GM10266 (cell line): ENCODE results near the gene ATP1A3.

ENCODE experiments used
- DNase-seq: peaks from one replicate; pipeline ENCODE4 v3.0.0; 2012; ENCODE audit errors: extremely low spot score
- TF ChIP-seq, protein P1 (sequence below): IDR thresholded peaks from 2 replicates; pipeline ENCODE4 v1.5.1; 2012; ENCODE audit warnings: mild to moderate bottlenecking, low read depth; ENCODE audit not compliant: control insufficient read depth, insufficient read depth; ENCODE audit errors: missing control alignments

ATP1A3 gene

GRCh38 chr19:41977916-41978315 lies 16.1 kb downstream of the ATP1A3 start:
- no peak for DNase-seq
- TF ChIP-seq, protein P1, sequence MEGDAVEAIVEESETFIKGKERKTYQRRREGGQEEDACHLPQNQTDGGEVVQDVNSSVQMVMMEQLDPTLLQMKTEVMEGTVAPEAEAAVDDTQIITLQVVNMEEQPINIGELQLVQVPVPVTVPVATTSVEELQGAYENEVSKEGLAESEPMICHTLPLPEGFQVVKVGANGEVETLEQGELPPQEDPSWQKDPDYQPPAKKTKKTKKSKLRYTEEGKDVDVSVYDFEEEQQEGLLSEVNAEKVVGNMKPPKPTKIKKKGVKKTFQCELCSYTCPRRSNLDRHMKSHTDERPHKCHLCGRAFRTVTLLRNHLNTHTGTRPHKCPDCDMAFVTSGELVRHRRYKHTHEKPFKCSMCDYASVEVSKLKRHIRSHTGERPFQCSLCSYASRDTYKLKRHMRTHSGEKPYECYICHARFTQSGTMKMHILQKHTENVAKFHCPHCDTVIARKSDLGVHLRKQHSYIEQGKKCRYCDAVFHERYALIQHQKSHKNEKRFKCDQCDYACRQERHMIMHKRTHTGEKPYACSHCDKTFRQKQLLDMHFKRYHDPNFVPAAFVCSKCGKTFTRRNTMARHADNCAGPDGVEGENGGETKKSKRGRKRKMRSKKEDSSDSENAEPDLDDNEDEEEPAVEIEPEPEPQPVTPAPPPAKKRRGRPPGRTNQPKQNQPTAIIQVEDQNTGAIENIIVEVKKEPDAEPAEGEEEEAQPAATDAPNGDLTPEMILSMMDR = no peak

GRCh38 chr19:41974652-41975051 lies 19.4 kb downstream of the ATP1A3 start:
- TF ChIP-seq, protein P1 = no peak
- no peak for DNase-seq

- TF ChIP-seq, protein P1 = no peak
Observed at GRCh38 chr19:41971363-41971762, 22.7 kb downstream of the ATP1A3 start.

DNA sequence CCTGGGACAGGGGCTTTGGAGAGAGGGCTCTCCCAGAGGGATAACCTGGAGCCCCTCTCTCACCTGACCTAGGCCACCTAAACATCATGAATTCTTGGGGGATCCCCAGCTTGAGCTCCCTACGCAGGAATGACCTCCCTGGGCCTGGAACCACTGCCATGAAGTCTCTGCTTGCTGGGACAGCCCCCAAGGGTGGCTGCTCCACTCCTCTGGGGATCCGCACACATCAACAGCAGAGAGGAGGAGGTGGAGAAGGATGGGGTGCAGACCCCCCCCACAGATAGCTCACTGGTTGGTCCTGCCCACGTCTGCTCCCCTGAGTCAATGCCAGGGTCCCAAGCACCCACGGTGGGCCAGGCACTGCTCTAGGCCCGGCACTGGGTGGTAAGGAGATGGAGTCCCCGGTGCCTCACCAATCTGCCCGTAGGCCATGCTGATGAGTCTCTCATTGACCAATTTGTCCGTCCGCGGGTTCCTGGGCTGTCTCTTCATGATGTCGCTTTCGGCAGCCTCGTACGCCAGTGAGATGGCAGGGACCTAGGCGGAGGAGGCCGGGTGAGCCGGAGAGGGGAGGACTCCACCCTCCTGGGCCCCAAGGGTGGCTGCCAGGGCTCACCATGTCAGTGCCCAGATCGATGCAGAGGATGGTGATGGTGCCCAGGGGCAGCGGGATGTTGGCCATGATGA lies 24.1 kb downstream of the ATP1A3 start:
- DNase-seq = no peak
- TF ChIP-seq, protein P1 = no peak

More at GRCh38 chr19:41971363-41971762, 22.7 kb downstream of the ATP1A3 start:
- DNase-seq = no peak

DNA sequence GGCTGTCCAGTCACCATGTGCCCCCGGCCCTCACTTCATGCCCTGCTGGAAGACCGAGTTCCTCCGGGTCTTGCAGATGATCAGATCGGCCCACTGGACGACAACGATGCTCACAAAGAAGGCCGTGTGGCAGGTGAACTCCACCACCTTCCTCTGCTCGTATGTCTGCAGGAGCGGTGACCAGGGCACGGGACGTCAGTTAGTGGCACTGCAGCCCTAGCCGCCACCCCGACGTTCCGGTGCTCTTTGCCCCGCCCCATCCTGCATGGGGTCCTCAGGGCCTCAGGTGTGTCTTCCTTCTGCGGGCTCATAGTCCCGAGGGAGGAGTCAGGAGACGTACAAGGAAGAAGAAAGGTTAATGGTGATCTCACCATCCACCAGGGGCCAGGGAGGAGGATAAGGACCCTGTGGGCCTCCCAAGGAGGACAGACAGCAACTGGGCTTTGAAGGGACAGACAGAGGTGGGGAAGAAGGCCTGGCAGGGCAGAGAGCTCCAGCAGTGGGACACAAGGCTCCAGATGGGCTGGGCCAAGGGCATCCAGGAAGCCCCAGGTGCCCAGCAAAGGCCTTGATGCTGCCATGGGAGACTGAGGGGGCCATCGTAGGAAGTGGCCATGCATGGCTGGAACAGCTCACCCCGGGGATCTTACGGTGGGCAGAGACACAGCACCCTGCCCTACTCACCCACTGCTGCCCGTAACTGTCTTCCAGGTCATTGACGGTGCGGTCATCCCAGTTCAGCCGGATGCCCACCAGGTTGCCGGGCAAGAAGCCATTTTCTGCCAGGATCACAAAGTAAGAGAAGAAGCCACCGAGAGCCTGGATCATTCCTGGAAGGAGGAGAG lies 25.1 kb downstream of the ATP1A3 start:
- no peak for DNase-seq
- TF ChIP-seq, protein P1 = no peak

DNA sequence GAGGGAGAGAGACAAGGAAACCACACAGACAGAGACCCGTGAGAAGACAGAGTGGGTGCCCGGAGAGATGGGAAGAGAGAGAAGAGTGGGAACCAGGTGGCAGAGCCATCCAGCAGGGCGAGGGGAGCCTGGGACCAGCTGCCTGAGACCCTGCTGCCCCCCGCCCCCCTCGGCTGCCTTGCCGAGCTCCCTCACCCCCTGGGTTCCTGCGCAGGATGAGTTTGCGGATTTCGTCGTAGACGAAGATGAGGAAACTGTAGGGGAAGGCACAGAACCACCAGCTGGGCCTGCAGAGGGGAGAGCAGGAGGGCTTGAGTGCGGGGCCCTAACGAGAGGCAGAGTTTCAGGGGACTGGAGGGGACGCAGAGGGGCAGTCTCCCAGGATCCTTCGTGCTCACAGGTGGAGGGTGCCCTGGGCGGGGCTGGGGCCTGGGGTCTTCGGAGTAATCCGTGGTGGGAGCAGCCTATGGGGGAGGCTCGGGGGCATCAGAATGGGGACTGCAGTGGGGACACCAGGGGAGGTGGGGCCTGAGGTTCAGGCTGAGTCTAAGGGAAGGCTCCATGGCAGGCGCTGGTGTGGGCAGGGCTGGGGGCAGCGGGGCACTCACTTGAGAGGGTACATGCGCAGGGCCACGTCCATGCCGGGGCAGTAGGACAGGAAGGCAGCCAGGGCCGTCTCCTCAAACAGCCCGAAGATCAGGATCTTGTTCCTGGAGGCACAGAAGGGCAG lies 26.8 kb downstream of the ATP1A3 start:
- no peak for DNase-seq
- TF ChIP-seq, protein P1 = no peak

DNA sequence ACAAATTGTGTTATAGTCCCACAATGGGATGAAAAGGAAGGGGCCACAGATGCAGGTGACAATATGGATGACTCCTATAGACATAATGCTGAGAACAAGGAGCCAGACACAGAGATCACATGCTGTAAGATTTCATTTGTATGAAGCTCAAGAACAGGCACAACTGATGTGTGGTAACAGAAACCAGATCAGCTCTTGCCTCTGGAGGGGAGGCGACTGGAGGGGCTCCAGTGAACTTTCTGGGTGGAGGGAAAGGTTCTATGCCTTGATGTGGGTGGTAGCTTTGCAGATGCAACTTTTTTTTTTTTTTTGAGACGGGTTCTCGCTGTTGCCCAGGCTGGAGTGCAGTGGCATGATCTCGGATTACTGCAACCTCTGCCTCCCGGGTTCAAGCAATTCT lies 28.9 kb downstream of the ATP1A3 start:
- no peak for DNase-seq
- TF ChIP-seq, protein P1 = no peak
